ENCODE data around the gene SCAF4. TPM values are rescaled to one million over a fixed set of nuclear protein-coding genes. Genes with fewer than 3 reads are reported as not detected.

The SCAF4 gene
- total RNA-seq, 1 donor from 2014 or later, result 31.9 TPM

GRCh38 chr21:31750843-31751242 lies 18.9 kb upstream of the SCAF4 start:
- Histone ChIP-seq H3K36me3 (no peaks in the 10 kb centered on the region), H3K27ac (no peak overlapping the region), H3K9me3 (ENCODE audit: low read depth) (no peaks in the 10 kb centered on the region), H3K9ac (no peak overlapping the region), H2AFZ (replicated peaks) (no peak overlapping the region), H3K4me3 (no peak overlapping the region), H4K20me1 (ENCODE audit: low read depth) (no peaks in the 10 kb centered on the region), H3K4me1 (peaks cover 8% of the 10 kb centered on the region), H3K4me2 (no peak overlapping the region), H3K27me3 (no peaks in the 10 kb centered on the region), H3F3A (ENCODE audit: low read depth) (peaks cover 6% of the 10 kb centered on the region), H3K79me2 (ENCODE audit: low read depth) (no peaks in the 10 kb centered on the region)
- Mint-ChIP-seq H3K4me1 (peaks cover 11% of the 10 kb centered on the region), H3K4me3 (no peak overlapping the region), H3K27ac (no peak overlapping the region), H3K36me3 (peaks cover 7% of the 10 kb centered on the region), H3K9me3 (peaks cover 12% of the 10 kb centered on the region), H3K27me3 (ENCODE audit: insufficient read depth, low read depth) (no peaks in the 10 kb centered on the region)
- TF ChIP-seq, protein P1, sequence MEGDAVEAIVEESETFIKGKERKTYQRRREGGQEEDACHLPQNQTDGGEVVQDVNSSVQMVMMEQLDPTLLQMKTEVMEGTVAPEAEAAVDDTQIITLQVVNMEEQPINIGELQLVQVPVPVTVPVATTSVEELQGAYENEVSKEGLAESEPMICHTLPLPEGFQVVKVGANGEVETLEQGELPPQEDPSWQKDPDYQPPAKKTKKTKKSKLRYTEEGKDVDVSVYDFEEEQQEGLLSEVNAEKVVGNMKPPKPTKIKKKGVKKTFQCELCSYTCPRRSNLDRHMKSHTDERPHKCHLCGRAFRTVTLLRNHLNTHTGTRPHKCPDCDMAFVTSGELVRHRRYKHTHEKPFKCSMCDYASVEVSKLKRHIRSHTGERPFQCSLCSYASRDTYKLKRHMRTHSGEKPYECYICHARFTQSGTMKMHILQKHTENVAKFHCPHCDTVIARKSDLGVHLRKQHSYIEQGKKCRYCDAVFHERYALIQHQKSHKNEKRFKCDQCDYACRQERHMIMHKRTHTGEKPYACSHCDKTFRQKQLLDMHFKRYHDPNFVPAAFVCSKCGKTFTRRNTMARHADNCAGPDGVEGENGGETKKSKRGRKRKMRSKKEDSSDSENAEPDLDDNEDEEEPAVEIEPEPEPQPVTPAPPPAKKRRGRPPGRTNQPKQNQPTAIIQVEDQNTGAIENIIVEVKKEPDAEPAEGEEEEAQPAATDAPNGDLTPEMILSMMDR (IDR thresholded peaks at IDR 0.05), result no peak
- TF ChIP-seq EZH2 (IDR thresholded peaks at IDR 0.05) (no peak), EZH2phosphoT487 (IDR thresholded peaks at IDR 0.05) (no peak)
- no peak for DNase-seq (ENCODE audit: low spot score)

DNA sequence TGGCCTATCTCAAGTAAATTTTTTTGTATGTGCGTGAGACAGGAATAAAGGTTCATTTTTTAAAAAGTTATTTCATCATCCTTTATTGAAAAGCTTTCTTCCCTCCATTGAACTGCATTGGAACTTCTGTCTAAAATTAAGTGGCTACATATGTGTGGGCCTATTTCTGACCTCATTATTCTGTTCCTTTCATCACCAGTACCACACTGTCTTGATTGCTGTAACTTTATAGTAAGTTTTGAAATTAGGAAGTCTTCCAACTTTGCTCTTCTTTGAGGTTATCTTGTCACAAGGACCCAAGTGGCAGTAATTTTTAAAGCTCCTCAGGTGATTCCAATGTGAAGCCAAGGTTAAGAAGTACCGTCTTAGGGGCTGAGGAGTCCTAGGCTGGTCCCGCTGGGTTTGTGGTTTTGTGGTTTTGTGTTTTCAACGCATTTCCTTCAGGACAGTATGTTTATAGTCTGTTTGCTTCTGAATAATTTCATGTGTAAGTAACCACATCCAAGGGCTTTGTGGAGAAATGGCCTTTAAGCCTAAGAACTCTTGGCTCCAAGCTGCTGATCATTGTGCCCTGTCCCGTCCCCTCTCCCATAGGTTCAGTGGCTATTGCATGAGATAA lies 12.4 kb upstream of the SCAF4 start:
- Mint-ChIP-seq H3K4me3 (no peak overlapping the region), H3K4me1 (peaks cover 2% of the 10 kb centered on the region), H3K27me3 (ENCODE audit: insufficient read depth, low read depth) (no peaks in the 10 kb centered on the region), H3K27ac (no peak overlapping the region), H3K36me3 (peaks cover 8% of the 10 kb centered on the region), H3K9me3 (peaks cover 31% of the 10 kb centered on the region)
- Histone ChIP-seq H2AFZ (replicated peaks) (no peak overlapping the region), H3K9ac (no peak overlapping the region), H3K4me2 (no peak overlapping the region), H3K4me3 (no peak overlapping the region), H3K27me3 (no peaks in the 10 kb centered on the region), H3F3A (ENCODE audit: low read depth) (no peaks in the 10 kb centered on the region), H3K36me3 (no peaks in the 10 kb centered on the region), H3K4me1 (no peaks in the 10 kb centered on the region), H3K79me2 (ENCODE audit: low read depth) (no peaks in the 10 kb centered on the region), H4K20me1 (ENCODE audit: low read depth) (no peaks in the 10 kb centered on the region), H3K9me3 (ENCODE audit: low read depth) (no peaks in the 10 kb centered on the region), H3K27ac (no peak overlapping the region)
- TF ChIP-seq EZH2phosphoT487 (IDR thresholded peaks at IDR 0.05), result no peak
- TF ChIP-seq, protein P1 (IDR thresholded peaks at IDR 0.05), result no peak
- TF ChIP-seq EZH2 (IDR thresholded peaks at IDR 0.05), result no peak
- DNase-seq (ENCODE audit: low spot score), result no peak

- no peaks in the 10 kb centered on the region for H3K9me3 ChIP-seq (ENCODE audit: low read depth)
- Mint-ChIP-seq H3K4me1 (peaks cover 2% of the 10 kb centered on the region), H3K27ac (no peak overlapping the region), H3K27me3 (ENCODE audit: insufficient read depth, low read depth) (no peaks in the 10 kb centered on the region), H3K9me3 (peaks cover 28% of the 10 kb centered on the region), H3K36me3 (peaks cover 8% of the 10 kb centered on the region), H3K4me3 (no peak overlapping the region)
- no peaks in the 10 kb centered on the region for H3K27me3 ChIP-seq
- H3K79me2 ChIP-seq (ENCODE audit: low read depth), result no peaks in the 10 kb centered on the region
- no peak overlapping the region for H2AFZ ChIP-seq (replicated peaks)
- H3K27ac ChIP-seq, result no peak overlapping the region
- DNase-seq (ENCODE audit: low spot score), result no peak
- no peaks in the 10 kb centered on the region for H3K4me1 ChIP-seq
- H4K20me1 ChIP-seq (ENCODE audit: low read depth), result no peaks in the 10 kb centered on the region
- H3K4me2 ChIP-seq, result no peak overlapping the region
- TF ChIP-seq, protein P1 (IDR thresholded peaks at IDR 0.05), result no peak
- TF ChIP-seq EZH2 (IDR thresholded peaks at IDR 0.05), result no peak
- no peak for TF ChIP-seq EZH2phosphoT487 (IDR thresholded peaks at IDR 0.05)
- no peaks in the 10 kb centered on the region for H3K36me3 ChIP-seq
- H3K9ac ChIP-seq, result no peak overlapping the region
- H3K4me3 ChIP-seq, result no peak overlapping the region
- H3F3A ChIP-seq (ENCODE audit: low read depth), result no peaks in the 10 kb centered on the region
These were observed 11.8 kb upstream of the SCAF4 start for GRCh38 chr21:31743712-31744111.
